ENCODE results near the gene RBCK1.
"Not testable (repeated sequence)": the region's sequence is repeated elsewhere in the genome, so short reads cannot be mapped to it uniquely, and the experiment has no call there.

RBCK1 gene

GRCh38 chr20:371755-372542 is 36.1 kb upstream of the RBCK1 start:
- no peaks in the 10 kb centered on the region for H3K36me3 ChIP-seq (ENCODE audit: insufficient read depth, low read length)
- H3K27ac ChIP-seq (ENCODE audit: low read depth, low read length, poor library complexity, severe bottlenecking), result no peak overlapping the region
- H3K4me1 ChIP-seq (ENCODE audit: insufficient read depth, low read length, severe bottlenecking), result no peaks in the 10 kb centered on the region
- no peaks in the 10 kb centered on the region for H3K9me3 ChIP-seq (ENCODE audit: low read length)
- TF ChIP-seq EZH2 (IDR thresholded peaks at IDR 0.05; ENCODE audit: borderline replicate concordance, low read length) (no peak), CTCF (IDR thresholded peaks at IDR 0.05; ENCODE audit: low read length) (no peak)
- no peaks in the 10 kb centered on the region for H3F3A ChIP-seq (ENCODE audit: insufficient read depth, low read length)
- no peak overlapping the region for H3K9ac ChIP-seq (ENCODE audit: low read length)
- no peaks in the 10 kb centered on the region for H4K20me1 ChIP-seq (ENCODE audit: insufficient read depth, low read length)
- no peak overlapping the region for H3K4me3 ChIP-seq (ENCODE audit: low read depth, low read length, poor library complexity, severe bottlenecking)
- H2AFZ ChIP-seq (ENCODE audit: low read length), result no peak overlapping the region
- H3K9me2 ChIP-seq (ENCODE audit: low read depth, low read length), result no peaks in the 10 kb centered on the region
- H3K27me3 ChIP-seq (ENCODE audit: insufficient read depth, low read length), result no peaks in the 10 kb centered on the region; the same call in 1 of the 2 replicates
- no peaks in the 10 kb centered on the region for H3K79me2 ChIP-seq (ENCODE audit: insufficient read depth, low read length)
- no peak overlapping the region for H3K4me2 ChIP-seq (ENCODE audit: low read length)

GRCh38 chr20:372543-373082 is 35.5 kb upstream of the RBCK1 start:
- not testable (repeated sequence) for H3K27me3 ChIP-seq (ENCODE audit: insufficient read depth, low read length); H3K79me2 ChIP-seq (ENCODE audit: insufficient read depth, low read length); H3K4me3 ChIP-seq (ENCODE audit: low read depth, low read length, poor library complexity, severe bottlenecking); H3K36me3 ChIP-seq (ENCODE audit: insufficient read depth, low read length); H3K9me2 ChIP-seq (ENCODE audit: low read depth, low read length); H3K9me3 ChIP-seq (ENCODE audit: low read length); H3K4me1 ChIP-seq (ENCODE audit: insufficient read depth, low read length, severe bottlenecking); H3K27ac ChIP-seq (ENCODE audit: low read depth, low read length, poor library complexity, severe bottlenecking); H3K4me2 ChIP-seq (ENCODE audit: low read length); H3F3A ChIP-seq (ENCODE audit: insufficient read depth, low read length); H3K9ac ChIP-seq (ENCODE audit: low read length); H2AFZ ChIP-seq (ENCODE audit: low read length); H4K20me1 ChIP-seq (ENCODE audit: insufficient read depth, low read length)

GRCh38 chr20:373171-373890 is 34.8 kb upstream of the RBCK1 start:
- no peaks in the 10 kb centered on the region for H4K20me1 ChIP-seq (ENCODE audit: insufficient read depth, low read length)
- H3K4me3 ChIP-seq (ENCODE audit: low read depth, low read length, poor library complexity, severe bottlenecking), result no peak overlapping the region
- no peaks in the 10 kb centered on the region for H3K79me2 ChIP-seq (ENCODE audit: insufficient read depth, low read length)
- H3K9me2 ChIP-seq (ENCODE audit: low read depth, low read length), result no peaks in the 10 kb centered on the region
- H3K4me2 ChIP-seq (ENCODE audit: low read length), result no peak overlapping the region
- no peaks in the 10 kb centered on the region for H3F3A ChIP-seq (ENCODE audit: insufficient read depth, low read length)
- no peaks in the 10 kb centered on the region for H3K36me3 ChIP-seq (ENCODE audit: insufficient read depth, low read length)
- H3K27me3 ChIP-seq (ENCODE audit: insufficient read depth, low read length), result no peaks in the 10 kb centered on the region; the same call in 1 of the 2 replicates
- H2AFZ ChIP-seq (ENCODE audit: low read length), result no peak overlapping the region
- no peaks in the 10 kb centered on the region for H3K4me1 ChIP-seq (ENCODE audit: insufficient read depth, low read length, severe bottlenecking)
- H3K27ac ChIP-seq (ENCODE audit: low read depth, low read length, poor library complexity, severe bottlenecking), result no peak overlapping the region
- no peak overlapping the region for H3K9ac ChIP-seq (ENCODE audit: low read length)
- no peaks in the 10 kb centered on the region for H3K9me3 ChIP-seq (ENCODE audit: low read length)
- no peak for TF ChIP-seq EZH2 (IDR thresholded peaks at IDR 0.05; ENCODE audit: borderline replicate concordance, low read length)
- TF ChIP-seq CTCF (IDR thresholded peaks at IDR 0.05; ENCODE audit: low read length), result no peak
